ENCODE measurements around the gene BEST1. TPM values are rescaled to one million over a fixed set of nuclear protein-coding genes. Genes with fewer than 3 reads are reported as not detected.

BEST1 gene
- total and polyA plus RNA-seq, 2 donors (not counting 3 experiments of a cell fraction or from before 2014, with no cell fraction given): 0.04 TPM; not detected in 1

DNA sequence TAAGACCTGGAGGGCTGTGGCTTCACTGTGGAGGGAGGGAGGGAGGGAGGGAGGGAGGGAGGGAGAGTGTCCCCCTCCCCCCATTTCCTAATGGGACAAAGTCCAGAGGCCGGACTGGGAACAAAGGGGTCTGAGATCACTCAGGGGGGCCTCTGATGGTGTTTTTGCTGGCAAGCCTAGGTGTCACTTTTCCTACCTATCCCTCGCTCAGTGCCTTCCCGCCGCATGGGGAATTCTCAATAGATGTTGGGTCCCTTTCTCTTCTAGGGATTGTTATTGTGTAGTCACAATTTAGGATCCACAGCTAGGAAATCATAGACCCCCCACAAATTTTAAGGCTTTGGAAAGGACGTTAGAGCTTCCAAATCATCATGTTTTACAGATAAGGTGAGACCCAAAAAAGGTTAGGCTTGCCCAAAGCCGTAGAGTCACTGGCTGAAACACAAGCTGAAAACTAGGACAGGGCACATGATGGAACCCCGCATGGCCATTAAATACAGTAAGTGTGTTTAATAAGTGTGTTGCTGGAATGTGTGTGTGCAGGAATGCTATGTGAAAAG is 22.0 kb downstream of the BEST1 start:
- dilution Hi-C loops (cut with MboI; ENCODE audit: extremely low pct_ligation_motif_present, low sequenced_read_pairs): no loop called here
- no peaks in the 10 kb centered on the region for H3K36me3 ChIP-seq (ENCODE audit: control insufficient read depth in 2 of 2, extremely low read depth in 1 of 2, insufficient read depth in 2 of 2, low read length in 2 of 2)
- TSS peak; percentile 18 for BruUV-seq (replicated peaks)
- H3K9me1 ChIP-seq (replicated peaks; ENCODE audit: control insufficient read depth, extremely low read depth, insufficient read depth, low read length): no peaks in the 10 kb centered on the region
- no peaks in the 10 kb centered on the region for H3K27me3 ChIP-seq (ENCODE audit: control insufficient read depth in 2 of 2, insufficient read depth in 2 of 2, low read length in 2 of 2)
- H3K9me3 ChIP-seq (replicated peaks; ENCODE audit: control insufficient read depth, insufficient read depth, low read length): no peaks in the 10 kb centered on the region
- TF ChIP-seq POLR2AphosphoS5 (IDR thresholded peaks at IDR 0.05; ENCODE audit: insufficient read depth, low read depth, low read length) (no peak), FOS (IDR thresholded peaks at IDR 0.05; ENCODE audit: borderline replicate concordance, insufficient read depth, low read length) (no peak), EZH2 (IDR thresholded peaks at IDR 0.05; ENCODE audit: borderline replicate concordance, low read depth, low read length, severe bottlenecking) (no peak), POLR2A (IDR thresholded peaks at IDR 0.05; ENCODE audit: low read depth, low read length) (no peak)
- TF ChIP-seq, protein P1, sequence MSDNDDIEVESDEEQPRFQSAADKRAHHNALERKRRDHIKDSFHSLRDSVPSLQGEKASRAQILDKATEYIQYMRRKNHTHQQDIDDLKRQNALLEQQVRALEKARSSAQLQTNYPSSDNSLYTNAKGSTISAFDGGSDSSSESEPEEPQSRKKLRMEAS (IDR thresholded peaks at IDR 0.05; ENCODE audit: insufficient read depth, insufficient read length): no peak
- peak overlapping the region; percentile 66 for H2AFZ ChIP-seq (ENCODE audit: low read depth, low read length)
- POLR2A ChIA-PET: interaction anchor here (1.0 kb wide), 1 partner anchor 8 kb away, joined by 3 read pairs; no protein-coding TSS in a partner anchor
- H3K27ac ChIP-seq (ENCODE audit: insufficient read depth, low read depth, low read length): peak overlapping the region; percentile 98
- H4K20me1 ChIP-seq (replicated peaks; ENCODE audit: control insufficient read depth, extremely low read depth, insufficient read depth, low read length): no peaks in the 10 kb centered on the region
- H3K4me3 ChIP-seq (replicated peaks in 1 of 3; ENCODE audit: insufficient read depth in 1 of 3, low read depth in 1 of 3, low read length in 3 of 3): peak overlapping the region in 1 of 3 experiments; percentile 14
- H3K4me2 ChIP-seq (ENCODE audit: insufficient read depth, low read length): peak overlapping the region; percentile 70
- intact Hi-C loops (cut with micrococcal nuclease): no loop called here
- no peak for FAIRE-seq
- peak overlapping the region; percentile 87 for H3K9ac ChIP-seq (replicated peaks; ENCODE audit: extremely low read depth, insufficient read depth, low read length)
- peaks cover 70% of the 10 kb centered on the region for H3K4me1 ChIP-seq (ENCODE audit: control insufficient read depth, extremely low read depth, insufficient read depth, low read length)
- H3K79me2 ChIP-seq (ENCODE audit: control insufficient read depth, insufficient read depth, low read length): peaks cover 14% of the 10 kb centered on the region
- no peak for DNase-seq (ENCODE audit: low read depth, low spot score)
- CTCF ChIA-PET: interaction anchor here (0.7 to 6.9 kb wide), 8 partner anchors 9 to 640 kb away, joined by 3 to 63 read pairs (median 7); partner anchors contain the start of gene EML3
